Activated T-cell treated with anti-CD3 and anti-CD28 coated beads, Interleukin-2, amount 50 U/mL, for 1 hour (primary cell): ENCODE results near the gene MCOLN1.

Source experiments
- DNase-seq: peaks from one replicate; pipeline ENCODE4 v3.0.0-alpha.2; 2020

MCOLN1 gene

DNA sequence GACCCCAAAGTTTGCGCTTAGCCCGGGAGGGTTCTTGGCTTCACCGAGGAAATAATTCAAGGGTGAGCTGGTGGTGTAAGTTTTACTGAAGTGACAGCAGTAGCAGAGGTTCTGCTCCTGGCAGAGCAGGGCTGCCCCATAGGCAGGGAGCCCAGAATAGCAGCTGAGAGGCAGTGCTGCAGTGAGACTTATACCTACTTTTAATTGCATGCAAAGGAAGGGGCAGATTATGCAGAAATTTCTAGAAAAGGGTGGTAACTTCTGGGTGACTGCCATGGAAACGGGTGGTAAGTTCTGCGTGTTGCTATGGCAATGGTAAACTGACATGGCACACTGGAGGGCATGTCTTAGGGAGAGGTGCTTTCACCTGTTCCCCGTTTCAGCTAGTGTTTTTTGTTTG lies 55.7 kb downstream of the MCOLN1 start:
- no peak for DNase-seq

DNA sequence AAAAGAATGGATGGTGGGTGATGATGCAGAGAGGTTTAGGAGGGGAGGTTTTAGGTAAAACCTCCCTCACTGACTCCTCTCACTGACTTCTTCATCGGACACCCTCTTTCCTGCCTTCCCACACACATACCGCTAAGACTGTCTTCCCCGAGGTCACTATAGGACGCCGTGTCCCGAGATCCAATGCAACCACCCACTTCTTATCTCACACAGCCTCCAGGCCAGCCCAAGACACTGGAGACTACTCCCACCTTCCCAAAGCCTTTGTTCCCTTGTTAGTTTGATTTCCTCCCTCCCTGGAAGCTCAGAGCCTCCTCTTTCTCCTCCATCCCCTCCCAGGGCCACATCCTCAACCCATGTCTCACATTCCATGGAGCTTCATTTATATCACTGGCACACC lies 56.8 kb downstream of the MCOLN1 start:
- DNase-seq = no peak

DNA sequence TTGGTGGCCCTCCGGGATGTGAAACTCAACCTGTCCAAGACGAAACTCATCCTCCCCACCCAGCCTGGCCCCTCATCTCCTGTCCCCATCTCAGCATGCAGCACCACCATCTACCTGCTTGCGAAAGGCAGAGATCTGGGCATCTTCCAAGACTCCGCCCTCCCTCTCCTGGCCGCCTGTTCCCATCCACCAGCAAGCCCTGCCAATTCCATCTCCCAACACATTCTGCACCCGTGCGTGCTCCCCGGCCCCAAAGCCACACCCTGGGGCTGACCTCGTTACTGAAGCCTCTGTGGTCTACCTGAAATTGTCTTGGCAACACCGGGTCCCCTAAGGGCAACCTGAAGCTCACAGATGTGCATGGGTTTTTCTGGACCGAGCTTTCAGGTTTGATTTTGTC lies 60.0 kb downstream of the MCOLN1 start:
- no peak for DNase-seq
